Ovary (tissue), 9 donors: ENCODE measurements around the gene MCTP1. TPM values are rescaled to one million over a fixed set of nuclear protein-coding genes. Genes with fewer than 3 reads are reported as not detected.

ENCODE experiments used
- DNase-seq, 5 donors: peaks; one replicate each; pipeline ENCODE4 v3.0.0-alpha.2; 2019 to 2020
- H3K27ac ChIP-seq, 2 donors: fragments of 200-600 bp; one replicate each; pipeline versions ENCODE4 v1.5.1 to v1.8.0; 2019 to 2022
- H3K27me3 ChIP-seq: fragments of 200-600 bp; one replicate; pipeline ENCODE4 v1.8.0; 2022
- H3K36me3 ChIP-seq: fragments of 200-600 bp; sonication (generic); one replicate; pipeline ENCODE4 v1.5.1; 2019
- H3K4me1 ChIP-seq: one replicate; pipeline ENCODE4 v1.8.1; 2013; ENCODE audit warnings: mild to moderate bottlenecking, moderate library complexity; ENCODE audit not compliant: insufficient read depth
- H3K4me3 ChIP-seq: fragments of 200-600 bp; sonication (generic); one replicate; pipeline ENCODE4 v1.5.1; 2017
- H3K9me3 ChIP-seq, 2 donors: fragments of 200-600 bp in 1 of 2; sonication (generic) in 1 of 2; one replicate each; pipeline versions ENCODE4 v1.5.1 to v1.8.1; 2013 to 2019; ENCODE audit warnings: mild to moderate bottlenecking in 1 of 2, moderate library complexity in 1 of 2
- CTCF ChIP-seq, 3 donors: fragments of 450-650 bp in 2 of 3; fragments of 200-600 bp in 1 of 3; IDR thresholded peaks; one replicate each; pipeline versions ENCODE4 v1.5.1 to v1.8.0; 2016 to 2022; ENCODE audit warnings: antibody characterized with exemption in 3 of 3, mild to moderate bottlenecking in 1 of 3
- EP300 ChIP-seq: sonication (generic); formaldehyde crosslinking; IDR thresholded peaks from one replicate; pipeline ENCODE4 v1.6.1; 2017; ENCODE audit warnings: antibody characterized with exemption
- POLR2A ChIP-seq: fragments of 450-650 bp; IDR thresholded peaks from one replicate; pipeline ENCODE4 v1.6.1; 2017; ENCODE audit warnings: antibody characterized with exemption, mild to moderate bottlenecking, moderate library complexity
- WGBS, 3 donors: extraction: QIAGEN DNeasy Blood & Tissue Kit in 1 of 3; methylation state at CpG; one replicate each; pipeline versions ENCODE4 v1.1.5 to v1.1.7; 2013 to 2017; 5-methylcytosine and 5-hydroxymethylcytosine counted together
- intact Hi-C, 4 donors: fragments of 100-400 bp; cut with DNase I; formaldehyde crosslinking; loops; one replicate each; pipeline versions ENCODE4 v1.11.0 to v1.15.1; 2022 to 2023
- polyA plus RNA-seq, 2 donors: library from polyadenylated mRNA; stranded (reverse); fragments of 200-250 nt in 1 of 2; fragments of 350-450 nt in 1 of 2; fragmentation: Illumina TruSeq in 1 of 2; extraction: RNeasy Lipid Tissue Mini Kit (QIAGEN cat#74804) in 1 of 2; gene quantifications; one replicate each; pipeline ENCODE4 v1.2.3, GENCODE V29; 2013 to 2014
- total RNA-seq, 7 donors: library from RNA; depleted of rRNA in 2 of 7; stranded (reverse); fragments of >200 nt in 2 of 7; fragmentation: NEBNext Ultra II Directional in 3 of 7; extraction: Animal tissue kit (Norgen Biotek cat#: 25700) in 3 of 7; gene quantifications; one replicate each; pipeline versions ENCODE4 v1.1.0 to v1.2.4, GENCODE V29; 2016 to 2023
- donor health status: DM: no; HTN: no; CAD: no; lungs with moderate emphysema.
- donor health status: DM: no; HTN: no; CAD: no.
- donor health status: Bipolar disorder and iron deficiency.
- donor health status: DM: yes; HTN: yes; CAD: no.
- donor health status: DM: no; HTN: no; CAD: no.
- donor health status: DM: yes; HTN: yes; CAD: no.

MCTP1 gene
- total and polyA plus RNA-seq, 9 donors, result 1.7 to 11.4 (median 5.0) TPM

- TF ChIP-seq CTCF (IDR thresholded peaks at IDR 0.05) (no peak), POLR2A (no peak), EP300 (no peak)
- H3K36me3 ChIP-seq, result no peaks in the 10 kb centered on the region
- no peaks in the 10 kb centered on the region for H3K27me3 ChIP-seq
- H3K27ac ChIP-seq, result no peak overlapping the region
- WGBS, 3 donors, result 75 to 78% (median 77%) methylated on average over 5 of the region's 5 CpGs
- DNase-seq, result no peak
- H3K9me3 ChIP-seq, result no peaks in the 10 kb centered on the region
- no peak overlapping the region for H3K4me3 ChIP-seq
- intact Hi-C loops, result no loop called here
- no peaks in the 10 kb centered on the region for H3K4me1 ChIP-seq
Measured at GRCh38 chr5:94818904-94819303, 466.0 kb downstream of the MCTP1 start.

DNA sequence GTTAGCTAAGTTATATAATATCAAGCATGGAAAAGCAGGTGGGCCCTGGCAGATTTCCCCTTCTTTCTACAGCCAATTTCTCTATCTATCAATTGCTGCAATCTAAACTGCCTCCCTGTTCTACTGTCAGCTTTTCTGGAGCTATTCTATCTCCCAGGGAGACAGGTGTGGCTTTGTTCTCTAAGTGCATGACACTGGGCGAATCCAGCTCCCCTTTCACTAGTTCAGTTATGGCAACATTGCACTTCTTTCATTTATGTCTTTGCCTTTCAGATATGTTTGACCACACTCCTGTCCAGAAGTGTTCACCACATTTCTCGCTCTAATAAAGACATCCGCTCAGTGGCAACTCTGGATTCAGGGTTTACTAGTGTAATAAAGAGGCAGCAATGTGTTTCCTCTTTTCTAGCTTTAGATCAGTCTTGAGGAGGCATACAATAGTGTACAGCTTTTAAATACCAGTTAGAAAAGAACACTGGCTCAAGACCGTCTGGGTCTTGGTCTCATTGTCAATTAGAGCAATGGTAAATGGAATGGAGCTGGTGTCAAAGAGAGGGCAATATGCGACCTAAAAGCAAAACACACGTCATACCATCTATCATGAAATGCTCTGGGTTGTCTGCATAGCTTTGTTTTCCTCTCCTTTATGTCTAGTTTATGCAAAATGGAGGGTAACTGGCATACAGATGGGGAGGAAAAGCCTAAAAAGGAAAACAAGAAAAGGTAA, 469.4 kb downstream of the MCTP1 start:
- no peak overlapping the region for H3K27ac ChIP-seq
- no peaks in the 10 kb centered on the region for H3K36me3 ChIP-seq
- H3K9me3 ChIP-seq, result no peaks in the 10 kb centered on the region
- intact Hi-C loops, result no loop called here
- 73 to 83% (median 74%) methylated on average over 6 of the region's 6 CpGs for WGBS, 3 donors
- TF ChIP-seq CTCF (IDR thresholded peaks at IDR 0.05) (no peak), POLR2A (no peak), EP300 (no peak)
- no peak for DNase-seq
- no peaks in the 10 kb centered on the region for H3K4me1 ChIP-seq
- no peaks in the 10 kb centered on the region for H3K27me3 ChIP-seq
- no peak overlapping the region for H3K4me3 ChIP-seq

GRCh38 chr5:94812232-94812631, 472.7 kb downstream of the MCTP1 start:
- H3K27me3 ChIP-seq, result no peaks in the 10 kb centered on the region
- 61 to 69% (median 62%) methylated on average over 2 of the region's 2 CpGs for WGBS, 3 donors
- DNase-seq, result no peak
- no peaks in the 10 kb centered on the region for H3K9me3 ChIP-seq
- no peak overlapping the region for H3K27ac ChIP-seq
- no peaks in the 10 kb centered on the region for H3K36me3 ChIP-seq
- no peak overlapping the region for H3K4me3 ChIP-seq
- no peak for TF ChIP-seq CTCF (IDR thresholded peaks at IDR 0.05)
- no peak for TF ChIP-seq POLR2A
- no peak for TF ChIP-seq EP300
- intact Hi-C loops, result no loop called here
- H3K4me1 ChIP-seq, result no peaks in the 10 kb centered on the region

GRCh38 chr5:94811331-94811730, 473.6 kb downstream of the MCTP1 start:
- TF ChIP-seq POLR2A (no peak), CTCF (IDR thresholded peaks at IDR 0.05) (no peak), EP300 (no peak)
- Histone ChIP-seq H3K27ac (no peak overlapping the region), H3K4me3 (no peak overlapping the region), H3K4me1 (no peaks in the 10 kb centered on the region), H3K36me3 (no peaks in the 10 kb centered on the region), H3K27me3 (no peaks in the 10 kb centered on the region), H3K9me3 (no peaks in the 10 kb centered on the region)
- intact Hi-C loops, result no loop called here
- 85 to 89% (median 87%) methylated on average over 6 of the region's 6 CpGs for WGBS, 3 donors
- DNase-seq, result no peak
